ENCODE measurements around the gene REM2.

DNA sequence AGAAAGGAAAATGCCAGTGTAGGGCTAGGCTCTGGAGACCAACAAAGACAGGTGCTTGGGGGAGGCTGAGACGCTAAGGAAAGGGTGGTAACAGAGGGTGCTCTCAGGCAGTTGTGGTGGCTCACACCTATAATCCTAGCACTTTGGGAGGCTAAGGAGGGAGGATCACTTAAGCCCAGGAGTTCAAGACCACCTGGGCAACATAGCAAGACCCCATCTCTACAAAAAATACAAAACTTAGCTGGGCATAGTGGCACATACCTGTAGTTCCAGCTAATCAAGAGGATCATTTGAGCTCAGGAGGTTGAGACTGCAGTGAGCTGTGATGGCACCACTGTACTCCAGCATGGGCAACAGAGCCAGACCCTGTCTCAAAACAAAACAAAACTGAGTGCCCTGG, 12.4 kb downstream of the REM2 start:
- TF ChIP-seq, protein P1, sequence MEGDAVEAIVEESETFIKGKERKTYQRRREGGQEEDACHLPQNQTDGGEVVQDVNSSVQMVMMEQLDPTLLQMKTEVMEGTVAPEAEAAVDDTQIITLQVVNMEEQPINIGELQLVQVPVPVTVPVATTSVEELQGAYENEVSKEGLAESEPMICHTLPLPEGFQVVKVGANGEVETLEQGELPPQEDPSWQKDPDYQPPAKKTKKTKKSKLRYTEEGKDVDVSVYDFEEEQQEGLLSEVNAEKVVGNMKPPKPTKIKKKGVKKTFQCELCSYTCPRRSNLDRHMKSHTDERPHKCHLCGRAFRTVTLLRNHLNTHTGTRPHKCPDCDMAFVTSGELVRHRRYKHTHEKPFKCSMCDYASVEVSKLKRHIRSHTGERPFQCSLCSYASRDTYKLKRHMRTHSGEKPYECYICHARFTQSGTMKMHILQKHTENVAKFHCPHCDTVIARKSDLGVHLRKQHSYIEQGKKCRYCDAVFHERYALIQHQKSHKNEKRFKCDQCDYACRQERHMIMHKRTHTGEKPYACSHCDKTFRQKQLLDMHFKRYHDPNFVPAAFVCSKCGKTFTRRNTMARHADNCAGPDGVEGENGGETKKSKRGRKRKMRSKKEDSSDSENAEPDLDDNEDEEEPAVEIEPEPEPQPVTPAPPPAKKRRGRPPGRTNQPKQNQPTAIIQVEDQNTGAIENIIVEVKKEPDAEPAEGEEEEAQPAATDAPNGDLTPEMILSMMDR (IDR thresholded peaks at IDR 0.05 in 8 of 11, conservative IDR thresholded peaks at IDR 0.05 in 3 of 11) = no peak
- no peak for TF ChIP-seq POLR2A (IDR thresholded peaks at IDR 0.05)
